H1 (cell line): ENCODE results near the gene PROSER2. TPM values are rescaled to one million over a fixed set of nuclear protein-coding genes. Genes with fewer than 3 reads are reported as not detected.

Experiments used
- CTCF ChIA-PET: fragments of 300-600 bp; sonication (Branson Sonifier 250); formaldehyde crosslinking; loops from one replicate; lab custom pipeline; 2021; ENCODE audit not compliant: partially characterized antibody; lab: Charles Lee
- POLR2A ChIA-PET: fragments of 300-600 bp; sonication (Branson Sonifier 250); formaldehyde crosslinking; loops from one replicate; lab custom pipeline; 2021; ENCODE audit warnings: inconsistent platforms; ENCODE audit not compliant: partially characterized antibody; lab: Charles Lee
- DNase-seq, 2 experiments: peaks; one replicate each; pipeline versions ENCODE4 v3.0.0 to v3.0.0-alpha.2; 2010 to 2022; ENCODE audit warnings: low spot score in 2 of 2, low read depth in 1 of 2, mixed read lengths in 1 of 2
- FAIRE-seq: peaks from 2 replicates; lab custom pipeline; 2011; peaks lifted over from hg19 to GRCh38; lab: Jason Lieb, UNC
- H2AFZ ChIP-seq: 2 replicates; pipeline ENCODE4 v1.8.1; 2012; ENCODE audit warnings: low read length, inconsistent platforms
- H2AK5ac ChIP-seq: 2 replicates; pipeline ENCODE4 v1.6.1; 2013; ENCODE audit warnings: low read depth, low read length
- H2BK120ac ChIP-seq: replicated peaks from 2 replicates; pipeline ENCODE3; 2013; ENCODE audit warnings: low read depth, low read length, inconsistent platforms
- H2BK12ac ChIP-seq: 2 replicates; pipeline ENCODE4 v1.6.1; 2013; ENCODE audit warnings: low read depth, low read length
- H2BK15ac ChIP-seq: 2 replicates; pipeline ENCODE4 v1.6.1; 2013; ENCODE audit warnings: low read length
- H2BK20ac ChIP-seq: 2 replicates; pipeline ENCODE4 v1.6.1; 2013; ENCODE audit warnings: low read length
- H2BK5ac ChIP-seq: 2 replicates; pipeline ENCODE4 v1.6.1; 2013; ENCODE audit warnings: low read depth, low read length
- H3K14ac ChIP-seq: 2 replicates; pipeline ENCODE4 v1.6.1; 2013; ENCODE audit warnings: inconsistent platforms; ENCODE audit not compliant: insufficient read length
- H3K18ac ChIP-seq: 2 replicates; pipeline ENCODE4 v1.6.1; 2013; ENCODE audit warnings: low read length; ENCODE audit errors: extremely low read depth
- H3K23ac ChIP-seq: 2 replicates; pipeline ENCODE4 v1.6.1; 2013; ENCODE audit warnings: inconsistent platforms; ENCODE audit not compliant: insufficient read length
- H3K23me2 ChIP-seq: 2 replicates; pipeline ENCODE4 v1.6.1; 2013; ENCODE audit warnings: low read depth, low read length
- H3K27ac ChIP-seq: 2 replicates; pipeline ENCODE4 v1.6.1; 2011; ENCODE audit warnings: low read depth, low read length, inconsistent platforms
- H3K27me3 ChIP-seq, 4 experiments: replicated peaks in 1 of 4; 1 replicate in 1 of 4; 2 replicates in 3 of 4; pipeline versions ENCODE4 v1.6.1 to v1.8.1; 2011 to 2013; ENCODE audit warnings: low read length in 3 of 4, mild to moderate bottlenecking in 3 of 4, inconsistent platforms in 2 of 4, mixed read lengths in 2 of 4, moderate library complexity in 1 of 4; ENCODE audit not compliant: control insufficient read depth in 3 of 4, insufficient read depth in 3 of 4; ENCODE audit errors: extremely low read depth in 1 of 4
- H3K36me3 ChIP-seq, 4 experiments: 2 replicates each; pipeline versions ENCODE4 v1.6.1 to v1.8.1; 2011 to 2013; ENCODE audit warnings: mild to moderate bottlenecking in 4 of 4, low read length in 3 of 4, moderate library complexity in 2 of 4, control low read depth in 1 of 4, inconsistent platforms in 1 of 4; ENCODE audit not compliant: insufficient read depth in 4 of 4, control insufficient read depth in 2 of 4
- H3K4ac ChIP-seq: replicated peaks from 2 replicates; pipeline ENCODE3; 2013; ENCODE audit warnings: low read length, low read depth, mixed read lengths, inconsistent platforms; ENCODE audit not compliant: insufficient read length
- H3K4me1 ChIP-seq, 4 experiments: replicated peaks in 1 of 4; 1 replicate in 1 of 4; 2 replicates in 3 of 4; pipeline versions ENCODE4 v1.6.1 to v1.8.1; 2011 to 2013; ENCODE audit warnings: low read length in 3 of 4, inconsistent platforms in 2 of 4, mixed read lengths in 1 of 4; ENCODE audit not compliant: insufficient read depth in 4 of 4, control insufficient read depth in 3 of 4
- H3K4me2 ChIP-seq, 2 experiments: 2 replicates each; pipeline versions ENCODE4 v1.6.1 to v1.8.1; 2011 to 2013; ENCODE audit warnings: low read depth in 2 of 2, low read length in 2 of 2, control low read depth in 1 of 2, inconsistent platforms in 1 of 2, mild to moderate bottlenecking in 1 of 2; ENCODE audit not compliant: insufficient read depth in 1 of 2
- H3K4me3 ChIP-seq, 4 experiments: fragments of 200-600, 300-600 bp in 1 of 4; sonication (generic), shearing (Covaris generic), sonication (Bioruptor Twin) in 1 of 4; 2 replicates each; pipeline versions ENCODE4 v1.5.1 to v1.8.1; 2011 to 2016; ENCODE audit warnings: low read length in 4 of 4, low read depth in 3 of 4, control low read depth in 2 of 4, inconsistent platforms in 2 of 4, mild to moderate bottlenecking in 2 of 4, mixed read lengths in 1 of 4, moderate library complexity in 1 of 4; ENCODE audit not compliant: insufficient read depth in 2 of 4; ENCODE audit errors: extremely low read depth in 1 of 4
- H3K56ac ChIP-seq: replicated peaks from 2 replicates; pipeline ENCODE3; 2013; ENCODE audit warnings: low read depth, mild to moderate bottlenecking, mixed read lengths, low read length, inconsistent platforms; ENCODE audit not compliant: insufficient read length
- H3K79me1 ChIP-seq: 2 replicates; pipeline ENCODE4 v1.6.1; 2013; ENCODE audit warnings: low read depth, low read length, control low read depth
- H3K79me2 ChIP-seq, 2 experiments: 2 replicates each; pipeline versions ENCODE4 v1.6.1 to v1.8.1; 2012 to 2013; ENCODE audit warnings: low read length in 2 of 2, mild to moderate bottlenecking in 2 of 2, inconsistent platforms in 1 of 2; ENCODE audit not compliant: insufficient read depth in 2 of 2, control insufficient read depth in 1 of 2
- H3K9ac ChIP-seq, 4 experiments: replicated peaks in 1 of 4; 1 replicate in 1 of 4; 2 replicates in 3 of 4; pipeline versions ENCODE4 v1.6.1 to v1.8.1; 2011 to 2013; ENCODE audit warnings: low read depth in 3 of 4, low read length in 3 of 4, control low read depth in 2 of 4, mild to moderate bottlenecking in 2 of 4, moderate library complexity in 2 of 4, inconsistent platforms in 1 of 4; ENCODE audit errors: extremely low read depth in 1 of 4
- H3K9me3 ChIP-seq, 2 experiments: 2 replicates each; pipeline versions ENCODE4 v1.6.1 to v1.8.1; 2012 to 2013; ENCODE audit warnings: mild to moderate bottlenecking in 2 of 2, moderate library complexity in 2 of 2, control low read depth in 1 of 2, inconsistent platforms in 1 of 2, low read depth in 1 of 2, low read length in 1 of 2, mixed read lengths in 1 of 2; ENCODE audit not compliant: insufficient read depth in 2 of 2
- H4K20me1 ChIP-seq, 2 experiments: replicated peaks in 1 of 2; 2 replicates each; pipeline versions ENCODE3 to v1.8.1; 2011 to 2013; ENCODE audit warnings: inconsistent platforms in 2 of 2, low read length in 2 of 2, mild to moderate bottlenecking in 1 of 2; ENCODE audit not compliant: insufficient read depth in 2 of 2, control insufficient read depth in 1 of 2
- H4K5ac ChIP-seq: 2 replicates; pipeline ENCODE4 v1.6.1; 2013; ENCODE audit warnings: low read length, low read depth, mixed read lengths, inconsistent platforms; ENCODE audit not compliant: insufficient read length
- H4K8ac ChIP-seq: 2 replicates; pipeline ENCODE4 v1.8.0; 2013; ENCODE audit warnings: mild to moderate bottlenecking, moderate library complexity, low read length, inconsistent platforms; ENCODE audit not compliant: insufficient read depth; ENCODE audit errors: extremely low read depth
- H4K91ac ChIP-seq: replicated peaks from 2 replicates; pipeline ENCODE3; 2013; ENCODE audit warnings: low read length, mixed read lengths, inconsistent platforms; ENCODE audit not compliant: insufficient read length
- BACH1 ChIP-seq: IDR thresholded peaks from 2 replicates; pipeline ENCODE4 v1.6.1; 2012; ENCODE audit warnings: low read length, improper control_type of control experiment
- CHD1 ChIP-seq: IDR thresholded peaks from 2 replicates; pipeline ENCODE4 v1.6.1; 2012; ENCODE audit warnings: low read depth, low read length, improper control_type of control experiment
- PHF8 ChIP-seq: fragments of 200-600 bp; sonication (generic); conservative IDR thresholded peaks from 2 replicates; pipeline ENCODE4 v1.7.1; 2012; ENCODE audit warnings: low read depth, mild to moderate bottlenecking, inconsistent platforms, low read length, moderate library complexity
- POLR2AphosphoS5 ChIP-seq: IDR thresholded peaks from 2 replicates; pipeline ENCODE4 v1.6.1; 2011; ENCODE audit warnings: low read depth, low read length
- SAP30 ChIP-seq: fragments of 300-600 bp; sonication (generic); IDR thresholded peaks from 2 replicates; pipeline ENCODE4 v1.7.1; 2012; ENCODE audit warnings: low read length, moderate library complexity, mild to moderate bottlenecking, inconsistent platforms; ENCODE audit not compliant: insufficient read depth, insufficient replicate concordance
- TCF12 ChIP-seq: IDR thresholded peaks from 2 replicates; pipeline ENCODE4 v1.6.1; 2011; ENCODE audit warnings: low read depth, mild to moderate bottlenecking, low read length
- USF2 ChIP-seq: IDR thresholded peaks from 2 replicates; pipeline ENCODE4 v1.6.1; 2011; ENCODE audit warnings: low read length, improper control_type of control experiment
- WGBS, 2 experiments: shearing (Covaris generic) in 1 of 2; methylation state at CpG; one replicate each; pipeline versions ENCODE4 v1.1.6 to v1.1.7; 2013 to 2015; ENCODE audit warnings: low lambda C conversion rate in 2 of 2, mixed read lengths in 2 of 2, inconsistent platforms in 1 of 2, low coverage in 1 of 2, missing lambda C conversion rate in 1 of 2; ENCODE audit not compliant: insufficient replicate concordance in 2 of 2, insufficient coverage in 1 of 2, insufficient read length in 1 of 2; ENCODE audit errors: extremely low coverage in 1 of 2, missing lambda C conversion rate in 1 of 2; 5-methylcytosine and 5-hydroxymethylcytosine counted together
- polyA plus RNA-seq, 7 experiments: library from polyadenylated mRNA; depleted of rRNA in 3 of 7; stranded (reverse) in 5 of 7; unstranded in 2 of 7; fragments of >200 nt in 5 of 7; fragments of 200-250 nt in 2 of 7; gene quantifications; 1 replicate in 5 of 7; 2 replicates in 1 of 7; 4 replicates in 1 of 7; pipeline versions ENCODE4 v1.2.1 to v1.2.3, GENCODE V29; 2011 to 2013; ENCODE audit warnings: missing spikeins in 2 of 7, mixed read lengths in 2 of 7
- total RNA-seq: library from RNA; stranded (reverse); fragmentation: NEBNext Ultra II Directional; extraction: Animal tissue kit (Norgen Biotek cat#: 25700); gene quantifications from 2 replicates; pipeline ENCODE4 v1.2.1, GENCODE V29; 2021

Gene PROSER2
- total and polyA plus RNA-seq, 2 of the 8 experiments (the other 6 are each of a cell fraction or from before 2014, with no cell fraction given): 3.9 to 13.7 TPM

GRCh38 chr10:11906714-11907113 lies 83.6 kb downstream of the PROSER2 start:
- H3K79me1 ChIP-seq: no peaks in the 10 kb centered on the region
- H2AK5ac ChIP-seq: no peak overlapping the region
- no peak overlapping the region for H3K4ac ChIP-seq
- H3K27me3 ChIP-seq: no peaks in the 10 kb centered on the region
- H3K4me1 ChIP-seq: peaks cover 0 to 2% (median under 1%) of the 10 kb centered on the region in 4 experiments; a peak in 2 of 7 replicates
- H3K18ac ChIP-seq: no peak overlapping the region
- H3K36me3 ChIP-seq: no peaks in the 10 kb centered on the region
- DNase-seq (no peak), FAIRE-seq (no peak)
- ChIA-PET CTCF (no interaction called here), POLR2A (no interaction called here)
- H4K8ac ChIP-seq: no peak overlapping the region
- no peak overlapping the region for H3K14ac ChIP-seq
- H4K91ac ChIP-seq: no peak overlapping the region
- H4K20me1 ChIP-seq: no peaks in the 10 kb centered on the region
- no peak overlapping the region for H2BK20ac ChIP-seq
- no peak overlapping the region for H3K4me2 ChIP-seq
- no peaks in the 10 kb centered on the region for H3K79me2 ChIP-seq
- H3K9ac ChIP-seq: no peak overlapping the region
- WGBS, 2 experiments: 92% methylated on average over 8 of the region's 8 CpGs; no CpG with 5 or more reads in 1 of the 2 experiments
- no peak overlapping the region for H3K27ac ChIP-seq
- H3K9me3 ChIP-seq: no peaks in the 10 kb centered on the region
- H2AFZ ChIP-seq: no peak overlapping the region
- no peak overlapping the region for H3K56ac ChIP-seq
- H2BK15ac ChIP-seq: no peak overlapping the region
- no peaks in the 10 kb centered on the region for H3K23me2 ChIP-seq
- H3K23ac ChIP-seq: no peak overlapping the region
- no peak overlapping the region for H3K4me3 ChIP-seq
- H2BK12ac ChIP-seq: no peak overlapping the region
- TF ChIP-seq BACH1 (no peak), SAP30 (no peak), CHD1 (no peak), POLR2AphosphoS5 (no peak), PHF8 (no peak), TCF12 (no peak), USF2 (no peak)
- H4K5ac ChIP-seq: no peak overlapping the region
- H2BK120ac ChIP-seq: no peak overlapping the region
- no peak overlapping the region for H2BK5ac ChIP-seq
